Mucosa of stomach (tissue), 1 donor: Measurements from ENCODE around the gene ATP5F1E.
A peak's percentile ranks its signal among the peaks of the same experiment; 100 is the strongest.

Source experiments
- H3K27me3 ChIP-seq: one replicate; pipeline ENCODE4 v1.7.0; 2013; ENCODE audit warnings: mild to moderate bottlenecking, low read length; ENCODE audit not compliant: control insufficient read depth, insufficient read depth
- H3K36me3 ChIP-seq: one replicate; pipeline ENCODE4 v1.7.0; 2013; ENCODE audit warnings: low read length; ENCODE audit not compliant: control insufficient read depth, insufficient read depth
- H3K4me1 ChIP-seq: one replicate; pipeline ENCODE4 v1.7.0; 2013; ENCODE audit warnings: mild to moderate bottlenecking, low read length; ENCODE audit not compliant: control insufficient read depth, insufficient read depth
- H3K4me3 ChIP-seq: one replicate; pipeline ENCODE4 v1.7.0; 2013; ENCODE audit warnings: low read length
- H3K9ac ChIP-seq: one replicate; pipeline ENCODE4 v1.7.0; 2013; ENCODE audit warnings: mild to moderate bottlenecking, low read length, moderate library complexity
- H3K9me3 ChIP-seq: one replicate; pipeline ENCODE4 v1.7.0; 2013; ENCODE audit warnings: mild to moderate bottlenecking, low read length, moderate library complexity; ENCODE audit not compliant: control insufficient read depth
- donor health status: Pancreatic carcinoma.

ATP5F1E gene

DNA sequence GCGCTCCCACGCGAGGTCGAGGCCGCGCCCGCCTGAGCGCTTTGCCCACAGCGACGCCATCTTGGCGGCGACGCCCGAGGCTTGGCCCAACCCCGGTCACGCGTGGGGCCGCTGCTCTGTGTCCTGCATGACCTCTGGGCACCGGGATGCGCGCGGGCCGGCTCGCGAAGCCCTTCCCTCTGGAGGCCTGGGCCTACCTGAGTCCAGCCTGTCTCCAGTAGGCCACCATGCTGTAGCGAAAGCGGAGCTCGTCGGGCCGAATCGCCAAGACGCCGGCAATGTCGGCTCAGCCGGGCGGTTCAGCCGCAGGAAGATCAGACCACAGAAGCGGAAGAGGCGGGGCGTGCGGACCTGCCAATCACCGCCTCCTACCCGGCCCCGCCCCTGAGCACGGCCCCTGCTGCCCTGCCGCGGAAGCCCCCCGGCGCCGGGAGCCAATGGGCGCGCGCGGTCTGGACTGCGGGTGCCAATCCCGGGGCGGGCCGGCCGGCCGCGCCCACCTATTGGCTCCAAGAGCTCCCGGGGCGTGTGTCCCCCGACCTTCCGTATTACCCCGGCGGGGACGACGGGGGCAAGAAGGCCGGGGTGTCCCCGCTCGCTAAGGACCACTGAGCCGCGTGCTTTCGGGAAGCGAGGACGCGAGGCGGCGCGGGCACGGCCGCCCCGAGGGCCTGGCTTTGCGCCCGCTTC lies at the start of gene ATP5F1E:
TSS of gene ATP5F1E (minus strand) at position 313 of the 690 bp plus-strand sequence. CDS start at position 229, 84 bp downstream.
- Histone ChIP-seq H3K4me1 (peaks cover 32% of the 10 kb centered on the region), H3K9ac (peak within 1 kb of the TSS; percentile 78), H3K9me3 (no peaks in the 10 kb centered on the region), H3K36me3 (peaks cover 10% of the 10 kb centered on the region), H3K4me3 (peak within 1 kb of the TSS; percentile 85), H3K27me3 (no peaks in the 10 kb centered on the region)

GRCh38 chr20:59081036-59081435 lies 48.9 kb upstream of the ATP5F1E start:
- Histone ChIP-seq H3K9ac (no peak overlapping the region), H3K27me3 (peaks cover 7% of the 10 kb centered on the region), H3K36me3 (no peaks in the 10 kb centered on the region), H3K4me3 (no peak overlapping the region), H3K4me1 (no peaks in the 10 kb centered on the region), H3K9me3 (no peaks in the 10 kb centered on the region)

DNA sequence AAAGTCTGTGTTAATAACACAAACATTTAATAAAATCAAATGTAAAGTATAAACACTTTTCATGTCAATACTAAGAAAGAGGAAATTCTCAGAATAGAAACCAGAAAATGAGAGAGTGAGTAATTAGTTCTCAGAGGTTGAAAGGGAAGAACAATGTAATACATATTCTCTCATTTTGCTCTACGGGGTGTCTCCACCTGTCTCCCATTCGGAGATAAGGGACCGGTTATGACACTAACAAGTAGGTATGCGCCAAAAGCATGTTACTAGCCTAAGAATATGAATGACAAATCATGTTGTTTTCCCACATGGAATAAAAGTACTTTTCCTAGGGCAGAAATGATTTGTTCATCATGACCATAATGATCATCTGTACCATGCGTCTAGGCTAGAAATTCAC lies 46.1 kb upstream of the ATP5F1E start:
- H3K36me3 ChIP-seq = no peaks in the 10 kb centered on the region
- no peak overlapping the region for H3K4me3 ChIP-seq
- no peaks in the 10 kb centered on the region for H3K9me3 ChIP-seq
- H3K27me3 ChIP-seq = peaks cover 10% of the 10 kb centered on the region
- no peak overlapping the region for H3K9ac ChIP-seq
- H3K4me1 ChIP-seq = no peaks in the 10 kb centered on the region

DNA sequence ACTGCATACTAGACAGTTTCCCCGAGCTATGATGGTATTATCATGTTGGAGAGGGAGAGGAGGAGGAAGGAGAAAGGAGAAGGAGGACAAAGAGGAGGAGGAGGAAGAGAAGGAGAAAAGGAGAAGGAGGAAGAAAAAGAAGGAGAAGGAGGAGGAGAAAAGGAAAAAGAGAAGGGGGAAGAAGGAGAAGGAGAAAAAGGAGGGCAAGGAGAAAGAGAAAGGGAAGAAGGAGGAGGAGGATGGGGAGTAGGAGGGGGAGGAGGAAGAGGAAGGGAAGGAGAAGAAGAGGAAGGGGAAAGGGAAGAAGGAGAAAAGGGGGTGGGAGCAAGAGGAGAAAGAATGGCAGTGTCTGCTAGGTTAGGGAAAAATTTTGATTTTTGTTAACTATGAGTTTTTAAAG lies 45.6 kb upstream of the ATP5F1E start:
- peaks cover 10% of the 10 kb centered on the region for H3K27me3 ChIP-seq
- H3K9ac ChIP-seq = no peak overlapping the region
- H3K9me3 ChIP-seq = no peaks in the 10 kb centered on the region
- no peak overlapping the region for H3K4me3 ChIP-seq
- no peaks in the 10 kb centered on the region for H3K36me3 ChIP-seq
- no peaks in the 10 kb centered on the region for H3K4me1 ChIP-seq

DNA sequence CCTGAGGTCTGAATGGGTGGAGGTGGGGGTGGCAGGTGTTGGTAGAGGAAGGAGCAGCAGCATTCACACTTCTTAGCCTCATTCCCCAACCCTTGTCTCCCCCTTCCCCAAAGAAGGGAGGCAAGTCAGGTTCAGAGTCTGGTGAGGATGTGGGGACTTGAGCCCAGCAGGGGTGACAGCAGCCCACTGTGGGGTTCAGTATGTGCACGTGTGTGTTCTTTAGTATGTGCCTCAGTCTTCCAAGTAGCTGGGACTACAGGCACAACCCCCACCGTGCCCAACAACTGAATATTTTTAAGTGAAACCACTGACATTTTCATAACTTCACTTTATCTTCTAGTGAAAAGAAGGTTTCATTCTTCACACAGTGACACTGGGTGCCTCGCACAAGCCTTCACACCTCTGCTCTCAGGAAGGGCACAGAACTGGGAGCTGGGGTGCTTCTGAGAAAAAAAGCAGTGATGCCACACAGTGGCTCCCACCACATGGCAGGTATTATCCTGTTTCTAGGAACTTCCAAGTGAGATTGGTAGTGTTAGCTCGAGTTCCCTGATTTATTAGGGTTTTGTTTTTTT lies 43.9 kb upstream of the ATP5F1E start:
- Histone ChIP-seq H3K4me3 (no peak overlapping the region), H3K36me3 (no peaks in the 10 kb centered on the region), H3K9ac (no peak overlapping the region), H3K9me3 (no peaks in the 10 kb centered on the region), H3K27me3 (peaks cover 10% of the 10 kb centered on the region), H3K4me1 (no peaks in the 10 kb centered on the region)

DNA sequence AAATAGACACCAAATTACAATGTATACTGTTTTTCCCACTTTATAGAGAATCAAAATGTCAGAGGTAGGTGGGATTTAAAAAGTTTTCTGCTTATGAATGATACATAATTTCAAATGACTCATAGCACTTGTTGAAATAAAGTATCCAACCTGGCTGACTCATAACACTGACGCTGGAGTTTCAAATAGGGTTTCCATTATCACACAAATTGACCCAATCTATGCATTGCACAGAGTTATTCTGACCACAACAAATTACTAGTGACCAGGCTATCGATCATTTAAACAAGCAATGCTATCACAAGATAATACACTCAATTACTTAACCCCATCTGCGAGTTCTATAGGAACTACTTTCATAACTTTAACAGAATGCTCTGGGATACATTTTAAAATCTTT lies 42.3 kb upstream of the ATP5F1E start:
- Histone ChIP-seq H3K4me1 (no peaks in the 10 kb centered on the region), H3K27me3 (peaks cover 10% of the 10 kb centered on the region), H3K9ac (no peak overlapping the region), H3K9me3 (no peaks in the 10 kb centered on the region), H3K4me3 (no peak overlapping the region), H3K36me3 (no peaks in the 10 kb centered on the region)

- Histone ChIP-seq H3K9ac (no peak overlapping the region), H3K36me3 (no peaks in the 10 kb centered on the region), H3K9me3 (no peaks in the 10 kb centered on the region), H3K27me3 (peaks cover 10% of the 10 kb centered on the region), H3K4me3 (no peak overlapping the region), H3K4me1 (no peaks in the 10 kb centered on the region)
These were observed 41.4 kb upstream of the ATP5F1E start for GRCh38 chr20:59073582-59073981.

- H3K27me3 ChIP-seq = peaks cover 4% of the 10 kb centered on the region
- H3K9ac ChIP-seq = no peak overlapping the region
- H3K9me3 ChIP-seq = no peaks in the 10 kb centered on the region
- no peak overlapping the region for H3K4me3 ChIP-seq
- H3K36me3 ChIP-seq = no peaks in the 10 kb centered on the region
- H3K4me1 ChIP-seq = no peaks in the 10 kb centered on the region
These were observed 39.1 kb upstream of the ATP5F1E start for GRCh38 chr20:59071216-59071615.

DNA sequence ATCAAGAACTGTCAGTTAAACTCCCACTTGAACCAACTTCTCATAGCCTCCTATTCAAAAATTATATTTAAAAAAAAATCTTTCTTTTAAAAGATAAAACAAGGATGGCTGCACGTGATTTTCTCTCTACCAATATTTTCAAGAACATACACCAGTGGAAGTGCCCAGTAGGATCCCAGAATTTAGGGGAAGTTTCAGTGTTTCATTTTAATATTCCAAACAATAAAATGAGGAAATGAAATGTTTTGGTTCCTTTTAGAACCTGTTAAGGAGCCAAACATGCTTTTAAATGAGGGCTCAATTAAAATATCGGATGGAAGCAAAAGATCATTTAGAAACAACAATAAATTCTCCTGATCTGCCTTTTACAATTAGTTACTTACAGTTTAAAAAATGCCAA lies 36.9 kb upstream of the ATP5F1E start:
- no peaks in the 10 kb centered on the region for H3K27me3 ChIP-seq
- H3K4me3 ChIP-seq = no peak overlapping the region
- H3K36me3 ChIP-seq = no peaks in the 10 kb centered on the region
- H3K4me1 ChIP-seq = no peaks in the 10 kb centered on the region
- no peaks in the 10 kb centered on the region for H3K9me3 ChIP-seq
- H3K9ac ChIP-seq = no peak overlapping the region

GRCh38 chr20:59068534-59068933 lies 36.4 kb upstream of the ATP5F1E start:
- Histone ChIP-seq H3K9me3 (no peaks in the 10 kb centered on the region), H3K9ac (no peak overlapping the region), H3K27me3 (no peaks in the 10 kb centered on the region), H3K4me3 (no peak overlapping the region), H3K4me1 (peaks cover 3% of the 10 kb centered on the region), H3K36me3 (no peaks in the 10 kb centered on the region)

DNA sequence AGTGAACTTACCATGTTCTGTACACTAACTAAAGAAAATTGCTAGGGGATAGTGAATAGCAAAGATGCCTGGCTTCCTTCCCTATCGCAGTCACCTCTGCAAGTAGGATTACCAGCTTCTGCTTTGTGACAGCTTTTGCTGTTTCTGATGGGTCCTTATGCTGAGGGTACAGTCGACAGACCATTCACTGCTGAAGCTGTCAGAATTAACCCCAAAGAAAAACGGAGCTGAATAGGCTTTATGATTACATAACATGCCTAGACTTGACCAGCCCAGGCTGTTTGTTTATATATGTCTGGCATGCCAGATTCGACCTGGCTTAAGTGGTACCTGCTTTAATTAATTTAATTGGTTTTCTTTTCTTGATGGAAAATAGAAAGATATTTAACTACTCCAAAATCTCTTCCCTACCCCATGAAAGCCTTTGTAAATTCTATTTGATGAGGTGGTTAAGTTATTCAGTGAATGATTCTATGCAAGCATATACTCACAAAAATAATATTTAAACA lies 32.1 kb upstream of the ATP5F1E start:
- H3K27me3 ChIP-seq = no peaks in the 10 kb centered on the region
- H3K36me3 ChIP-seq = no peaks in the 10 kb centered on the region
- H3K9ac ChIP-seq = no peak overlapping the region
- H3K4me1 ChIP-seq = peaks cover 5% of the 10 kb centered on the region
- H3K4me3 ChIP-seq = no peak overlapping the region
- no peaks in the 10 kb centered on the region for H3K9me3 ChIP-seq

- H3K27me3 ChIP-seq = no peaks in the 10 kb centered on the region
- H3K9me3 ChIP-seq = no peaks in the 10 kb centered on the region
- no peak overlapping the region for H3K9ac ChIP-seq
- H3K4me3 ChIP-seq = no peak overlapping the region
- peaks cover 5% of the 10 kb centered on the region for H3K4me1 ChIP-seq
- no peaks in the 10 kb centered on the region for H3K36me3 ChIP-seq
These were observed 31.5 kb upstream of the ATP5F1E start for GRCh38 chr20:59063358-59064213.
